ENCODE data around the gene TANGO2.

GRCh38 chr22:20101638-20102037, 80.7 kb downstream of the TANGO2 start:
- TF ChIP-seq CTCF (IDR thresholded peaks at IDR 0.05), result no peak
- no peak for TF ChIP-seq POLR2A (IDR thresholded peaks at IDR 0.05)
- no peak for TF ChIP-seq POLR2AphosphoS5 (IDR thresholded peaks at IDR 0.05)
